Measurements from ENCODE around the gene ARHGAP24.

- TF ChIP-seq EP300 (IDR thresholded peaks at IDR 0.05): no peak
- no peak for TF ChIP-seq CTCF (IDR thresholded peaks at IDR 0.05)
- TF ChIP-seq POLR2A (IDR thresholded peaks at IDR 0.05): no peak
Observed at GRCh38 chr4:85642356-85643100, 167.6 kb downstream of the ARHGAP24 start.
